NCI-H2081 treated with DMSO at 0.1 percent for 48 hours (cell line): Measurements from ENCODE around the gene EGFLAM.

ENCODE experiments used
- DNase-seq: peaks from one replicate; lab custom pipeline; 2025; lab: John Stamatoyannopoulos, UW

EGFLAM gene

GRCh38 chr5:38420246-38420645, 161.9 kb downstream of the EGFLAM start:
- DNase-seq = no peak

GRCh38 chr5:38420691-38421390, 162.5 kb downstream of the EGFLAM start:
- DNase-seq = peak; percentile 63

GRCh38 chr5:38422622-38423021, 164.3 kb downstream of the EGFLAM start:
- DNase-seq = no peak

- no peak for DNase-seq
Observed at GRCh38 chr5:38423276-38424147, 165.2 kb downstream of the EGFLAM start.

GRCh38 chr5:38424148-38425060, 166.0 kb downstream of the EGFLAM start:
- DNase-seq = no peak

GRCh38 chr5:38426490-38426889, 168.1 kb downstream of the EGFLAM start:
- DNase-seq = no peak

GRCh38 chr5:38426986-38427950, 168.9 kb downstream of the EGFLAM start:
- DNase-seq = no peak

- DNase-seq = no peak
Observed at GRCh38 chr5:38431242-38431853, 173.0 kb downstream of the EGFLAM start.

- no peak for DNase-seq
Observed at GRCh38 chr5:38433160-38433861, 175.0 kb downstream of the EGFLAM start.

- no peak for DNase-seq
Observed at GRCh38 chr5:38434966-38435705, 176.8 kb downstream of the EGFLAM start.

GRCh38 chr5:38438757-38439156, 180.4 kb downstream of the EGFLAM start:
- no peak for DNase-seq

GRCh38 chr5:38441453-38442246, 183.3 kb downstream of the EGFLAM start:
- peak; percentile 90 for DNase-seq

- DNase-seq = no peak
Observed at GRCh38 chr5:38442247-38442573, 183.9 kb downstream of the EGFLAM start.

- DNase-seq = no peak
Observed at GRCh38 chr5:38443390-38443789, 185.0 kb downstream of the EGFLAM start.

- DNase-seq = no peak
Observed at GRCh38 chr5:38445374-38446028, 187.1 kb downstream of the EGFLAM start.

- DNase-seq = no peak
Observed at GRCh38 chr5:38446029-38446522, 187.7 kb downstream of the EGFLAM start.

- DNase-seq = no peak
Observed at GRCh38 chr5:38447056-38447455, 188.7 kb downstream of the EGFLAM start.

GRCh38 chr5:38447786-38448185, 189.4 kb downstream of the EGFLAM start:
- no peak for DNase-seq
